ENCODE data around the gene DYNC1H1.

GRCh38 chr14:102056694-102057442 is 92.5 kb downstream of the DYNC1H1 start:
- no peak for TF ChIP-seq CTCF (conservative IDR thresholded peaks at IDR 0.05 in 1 of 2, IDR thresholded peaks at IDR 0.05 in 1 of 2; ENCODE audit: low read depth in 1 of 2, low read length in 2 of 2)
- no peak for TF ChIP-seq EZH2 (IDR thresholded peaks at IDR 0.05; ENCODE audit: low read length, missing control alignments)

Data from fibroblast of lung (primary cell).